Prostate gland (tissue), 2 donors: ENCODE results near the gene MFF. TPM values are rescaled to one million over a fixed set of nuclear protein-coding genes. Genes with fewer than 3 reads are reported as not detected.
A peak's percentile ranks its signal among the peaks of the same experiment; 100 is the strongest.

ENCODE experiments used
- DNase-seq: peaks from one replicate; pipeline ENCODE4 v3.0.0-alpha.2; 2019; ENCODE audit warnings: low spot score
- H3K27ac ChIP-seq, 2 donors: fragments of 200-600 bp; sonication (generic); 2 replicates each; pipeline ENCODE4 v1.5.1; 2017 to 2019
- H3K27me3 ChIP-seq: fragments of 200-600 bp; sonication (generic); replicated peaks from 2 replicates; pipeline ENCODE4 v1.5.1; 2019; ENCODE audit not compliant: insufficient read depth
- H3K36me3 ChIP-seq, 2 donors: fragments of 200-600 bp; sonication (generic); 1 replicate in 1 of 2; 2 replicates in 1 of 2; pipeline versions ENCODE4 v1.5.1 to v1.8.1; 2017 to 2019
- H3K4me1 ChIP-seq: fragments of 200-600 bp; sonication (generic); replicated peaks from 2 replicates; pipeline ENCODE4 v1.5.1; 2019
- H3K4me3 ChIP-seq, 2 donors: fragments of 200-600 bp; sonication (generic); 2 replicates each; pipeline ENCODE4 v1.5.1; 2017 to 2019
- H3K9me3 ChIP-seq: fragments of 200-600 bp; sonication (generic); 2 replicates; pipeline ENCODE4 v1.5.1; 2017
- POLR2A ChIP-seq: fragments of 450-650 bp; IDR thresholded peaks from one replicate; pipeline ENCODE4 v1.6.1; 2016; ENCODE audit warnings: antibody characterized with exemption, mild to moderate bottlenecking
- POLR2AphosphoS5 ChIP-seq: sonication (generic); formaldehyde crosslinking; IDR thresholded peaks from one replicate; pipeline ENCODE4 v1.6.1; 2017; ENCODE audit warnings: antibody characterized with exemption
- WGBS: methylation state at CpG from one replicate; pipeline ENCODE4 v1.1.5; 2018; 5-methylcytosine and 5-hydroxymethylcytosine counted together
- intact Hi-C: fragments of 100-400 bp; cut with DNase I; formaldehyde crosslinking; loops from one replicate; pipeline ENCODE4 v1.14.2; 2022
- total RNA-seq, 2 donors: library from RNA; depleted of rRNA; stranded (reverse); fragments of >200 nt; gene quantifications; one replicate each; pipeline ENCODE4 v1.1.0, GENCODE V29; 2016
- TF ChIP-seq, protein P1 (sequence below), 4 experiments: fragments of 200-600 bp in 2 of 4; fragments of 450-650 bp in 2 of 4; sonication (generic) in 2 of 4; IDR thresholded peaks; 1 replicate in 3 of 4; 2 replicates in 1 of 4; pipeline ENCODE4 v1.5.1; 2016 to 2019; ENCODE audit warnings: antibody characterized with exemption in 4 of 4, mild to moderate bottlenecking in 2 of 4, moderate library complexity in 2 of 4

MFF gene
- total RNA-seq, 2 donors from 2014 or later: 94.7 to 180 TPM

- no peaks in the 10 kb centered on the region for H3K36me3 ChIP-seq
- peak; percentile 7 for DNase-seq
- no peaks in the 10 kb centered on the region for H3K27me3 ChIP-seq
- no peaks in the 10 kb centered on the region for H3K4me1 ChIP-seq
- H3K9me3 ChIP-seq: no peaks in the 10 kb centered on the region
- WGBS: 13% methylated on average over 6 of the region's 6 CpGs
- peak overlapping the region; percentile 91 to 93 for H3K27ac ChIP-seq
- peak overlapping the region; percentile 94 for H3K4me3 ChIP-seq
- intact Hi-C loops: loop anchor here (10.0 kb wide), 1 partner anchor 190 kb away; no protein-coding TSS in a partner anchor
- TF ChIP-seq POLR2AphosphoS5: no peak
- no peak for TF ChIP-seq POLR2A
- TF ChIP-seq, protein P1, sequence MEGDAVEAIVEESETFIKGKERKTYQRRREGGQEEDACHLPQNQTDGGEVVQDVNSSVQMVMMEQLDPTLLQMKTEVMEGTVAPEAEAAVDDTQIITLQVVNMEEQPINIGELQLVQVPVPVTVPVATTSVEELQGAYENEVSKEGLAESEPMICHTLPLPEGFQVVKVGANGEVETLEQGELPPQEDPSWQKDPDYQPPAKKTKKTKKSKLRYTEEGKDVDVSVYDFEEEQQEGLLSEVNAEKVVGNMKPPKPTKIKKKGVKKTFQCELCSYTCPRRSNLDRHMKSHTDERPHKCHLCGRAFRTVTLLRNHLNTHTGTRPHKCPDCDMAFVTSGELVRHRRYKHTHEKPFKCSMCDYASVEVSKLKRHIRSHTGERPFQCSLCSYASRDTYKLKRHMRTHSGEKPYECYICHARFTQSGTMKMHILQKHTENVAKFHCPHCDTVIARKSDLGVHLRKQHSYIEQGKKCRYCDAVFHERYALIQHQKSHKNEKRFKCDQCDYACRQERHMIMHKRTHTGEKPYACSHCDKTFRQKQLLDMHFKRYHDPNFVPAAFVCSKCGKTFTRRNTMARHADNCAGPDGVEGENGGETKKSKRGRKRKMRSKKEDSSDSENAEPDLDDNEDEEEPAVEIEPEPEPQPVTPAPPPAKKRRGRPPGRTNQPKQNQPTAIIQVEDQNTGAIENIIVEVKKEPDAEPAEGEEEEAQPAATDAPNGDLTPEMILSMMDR (IDR thresholded peaks at IDR 0.05): no peak
Measured at GRCh38 chr2:227324642-227324994, 433 bp upstream of the MFF start.

GRCh38 chr2:227325839-227326195 lies 766 bp downstream of the MFF start:
- Histone ChIP-seq H3K9me3 (no peaks in the 10 kb centered on the region), H3K4me1 (no peaks in the 10 kb centered on the region), H3K27ac (peak overlapping the region; percentile 91 to 93), H3K4me3 (peak overlapping the region; percentile 94), H3K27me3 (no peaks in the 10 kb centered on the region), H3K36me3 (no peaks in the 10 kb centered on the region)
- TF ChIP-seq, protein P1 (IDR thresholded peaks at IDR 0.05): no peak
- TF ChIP-seq POLR2AphosphoS5 (no peak), POLR2A (no peak)
- DNase-seq: peak; percentile 37
- intact Hi-C loops: loop anchor here (10.0 kb wide), 1 partner anchor 191 kb away; no protein-coding TSS in a partner anchor
- WGBS: 0% methylated on average over 13 of the region's 13 CpGs

DNA sequence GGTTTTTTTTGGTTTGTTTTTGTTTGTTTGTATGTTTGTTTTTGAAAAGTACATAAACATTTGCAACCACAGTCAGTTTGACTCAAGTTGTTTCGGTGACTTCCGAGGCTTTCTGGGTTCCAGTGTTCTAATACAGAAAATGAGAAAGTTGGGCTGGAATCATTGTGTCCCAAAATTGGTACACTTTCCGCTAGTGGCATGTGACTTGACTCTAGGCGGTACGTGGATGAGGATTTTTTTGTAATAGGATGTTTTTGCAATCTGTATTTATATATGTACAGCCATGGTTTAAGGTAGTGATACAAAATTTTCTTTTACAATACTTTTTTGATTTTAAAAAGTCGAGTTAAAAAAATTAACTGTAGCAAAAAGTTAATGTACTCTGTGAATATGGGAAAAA lies 1.7 kb downstream of the MFF start:
- Histone ChIP-seq H3K4me3 (no peak overlapping the region), H3K27me3 (no peaks in the 10 kb centered on the region), H3K9me3 (no peaks in the 10 kb centered on the region), H3K27ac (no peak overlapping the region), H3K36me3 (no peaks in the 10 kb centered on the region), H3K4me1 (no peaks in the 10 kb centered on the region)
- intact Hi-C loops: loop anchor here (10.0 kb wide), 1 partner anchor 192 kb away; no protein-coding TSS in a partner anchor
- WGBS: 93% methylated on average over 6 of the region's 6 CpGs
- no peak for TF ChIP-seq POLR2AphosphoS5
- TF ChIP-seq, protein P1 (IDR thresholded peaks at IDR 0.05): no peak
- TF ChIP-seq POLR2A: no peak
- DNase-seq: no peak

DNA sequence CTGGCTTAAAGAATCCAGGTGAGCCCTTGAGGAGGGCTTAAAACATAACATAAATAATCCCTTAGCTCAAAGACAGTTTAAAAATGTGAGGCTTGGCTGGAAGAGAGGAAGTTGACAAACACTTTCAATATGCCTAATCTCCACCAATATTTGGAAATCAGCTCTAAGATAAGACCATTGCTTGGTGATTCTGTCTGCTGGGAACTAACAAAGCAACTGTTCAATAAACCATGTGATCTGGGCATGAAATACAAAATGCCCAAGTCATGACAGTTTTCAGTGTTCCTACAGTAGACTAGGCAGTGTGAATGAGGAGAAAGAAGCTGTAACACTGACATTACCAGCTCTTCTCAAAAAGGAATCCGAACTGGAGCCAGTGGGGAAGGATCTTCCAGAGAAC lies 10.7 kb downstream of the MFF start:
- Histone ChIP-seq H3K9me3 (no peaks in the 10 kb centered on the region), H3K4me3 (no peak overlapping the region), H3K27ac (no peak overlapping the region), H3K4me1 (no peaks in the 10 kb centered on the region), H3K27me3 (no peaks in the 10 kb centered on the region), H3K36me3 (no peaks in the 10 kb centered on the region)
- intact Hi-C loops: no loop called here
- 89% methylated on average over 1 of the region's 1 CpG for WGBS
- no peak for TF ChIP-seq POLR2AphosphoS5
- TF ChIP-seq, protein P1 (IDR thresholded peaks at IDR 0.05): no peak
- TF ChIP-seq POLR2A: no peak
- no peak for DNase-seq

DNA sequence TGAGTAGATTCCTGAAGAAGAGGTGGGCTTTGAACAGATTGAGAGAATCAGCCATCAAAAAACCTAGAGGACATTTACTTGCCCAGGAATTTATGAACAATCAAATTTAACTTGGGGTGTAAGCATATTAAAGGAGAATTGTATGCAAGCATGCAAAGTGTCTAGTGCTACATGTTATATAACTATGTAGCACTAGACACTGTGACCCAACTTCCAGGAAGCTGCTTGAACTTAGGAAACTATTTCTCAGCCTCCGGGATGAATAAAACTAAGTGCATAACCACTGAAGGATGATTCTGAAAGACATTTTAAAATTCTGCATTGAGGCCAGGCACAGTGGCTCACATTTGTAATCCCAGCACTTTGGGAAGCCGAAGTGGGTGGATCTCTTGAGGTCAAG lies 12.4 kb downstream of the MFF start:
- Histone ChIP-seq H3K9me3 (no peaks in the 10 kb centered on the region), H3K36me3 (no peaks in the 10 kb centered on the region), H3K4me1 (no peaks in the 10 kb centered on the region), H3K27me3 (no peaks in the 10 kb centered on the region), H3K27ac (no peak overlapping the region), H3K4me3 (no peak overlapping the region)
- 96% methylated on average over 2 of the region's 2 CpGs for WGBS
- TF ChIP-seq, protein P1 (IDR thresholded peaks at IDR 0.05): no peak
- no peak for TF ChIP-seq POLR2A
- no peak for TF ChIP-seq POLR2AphosphoS5
- intact Hi-C loops: no loop called here
- no peak for DNase-seq
